Body of pancreas (tissue), 4 donors: ENCODE measurements around the gene UNC5A.

Source experiments
- POLR2A ChIP-seq, 3 donors: fragments of 450-650 bp; IDR thresholded peaks; one replicate each; pipeline ENCODE4 v1.6.1; 2016; ENCODE audit warnings: antibody characterized with exemption in 3 of 3, mild to moderate bottlenecking in 2 of 3
- TF ChIP-seq, protein P1 (sequence below), 7 experiments: fragments of 450-650 bp in 4 of 7; fragments of 200-600 bp in 3 of 7; sonication (generic) in 3 of 7; IDR thresholded peaks; one replicate each; pipeline ENCODE4 v1.5.1; 2016 to 2019; ENCODE audit warnings: antibody characterized with exemption in 7 of 7

DNA sequence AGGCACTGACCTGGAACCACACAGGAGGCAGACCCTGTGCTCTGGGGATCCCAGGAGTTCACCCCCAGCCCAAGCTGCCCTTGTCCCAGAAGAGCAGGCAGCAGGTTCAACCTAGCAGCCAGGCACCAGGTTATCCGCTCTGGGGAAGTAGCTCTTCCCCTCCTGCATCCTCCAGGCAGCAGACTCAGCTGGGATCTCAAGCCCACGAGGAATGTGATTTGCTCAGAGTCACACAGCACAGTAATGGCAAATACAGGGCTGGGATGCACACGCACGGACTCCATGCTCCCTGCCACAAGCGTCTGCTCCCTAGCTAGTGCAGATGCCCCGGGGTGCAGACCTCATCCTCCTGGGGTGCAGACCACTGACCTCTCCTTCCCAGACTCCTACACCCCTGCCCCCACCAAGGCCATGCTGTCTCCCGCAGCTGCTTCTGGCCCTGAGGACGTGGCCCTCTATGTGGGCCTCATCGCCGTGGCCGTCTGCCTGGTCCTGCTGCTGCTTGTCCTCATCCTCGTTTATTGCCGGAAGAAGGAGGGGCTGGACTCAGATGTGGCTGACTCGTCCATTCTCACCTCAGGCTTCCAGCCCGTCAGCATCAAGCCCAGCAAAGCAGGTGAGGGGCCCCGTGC is 63.3 kb downstream of the UNC5A start:
- TF ChIP-seq, protein P1, sequence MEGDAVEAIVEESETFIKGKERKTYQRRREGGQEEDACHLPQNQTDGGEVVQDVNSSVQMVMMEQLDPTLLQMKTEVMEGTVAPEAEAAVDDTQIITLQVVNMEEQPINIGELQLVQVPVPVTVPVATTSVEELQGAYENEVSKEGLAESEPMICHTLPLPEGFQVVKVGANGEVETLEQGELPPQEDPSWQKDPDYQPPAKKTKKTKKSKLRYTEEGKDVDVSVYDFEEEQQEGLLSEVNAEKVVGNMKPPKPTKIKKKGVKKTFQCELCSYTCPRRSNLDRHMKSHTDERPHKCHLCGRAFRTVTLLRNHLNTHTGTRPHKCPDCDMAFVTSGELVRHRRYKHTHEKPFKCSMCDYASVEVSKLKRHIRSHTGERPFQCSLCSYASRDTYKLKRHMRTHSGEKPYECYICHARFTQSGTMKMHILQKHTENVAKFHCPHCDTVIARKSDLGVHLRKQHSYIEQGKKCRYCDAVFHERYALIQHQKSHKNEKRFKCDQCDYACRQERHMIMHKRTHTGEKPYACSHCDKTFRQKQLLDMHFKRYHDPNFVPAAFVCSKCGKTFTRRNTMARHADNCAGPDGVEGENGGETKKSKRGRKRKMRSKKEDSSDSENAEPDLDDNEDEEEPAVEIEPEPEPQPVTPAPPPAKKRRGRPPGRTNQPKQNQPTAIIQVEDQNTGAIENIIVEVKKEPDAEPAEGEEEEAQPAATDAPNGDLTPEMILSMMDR (IDR thresholded peaks at IDR 0.05) = no peak
- no peak for TF ChIP-seq POLR2A (IDR thresholded peaks at IDR 0.05)
